Astrocyte (in vitro differentiated cells and primary cell): ENCODE results near the gene SELENOO. TPM values are rescaled to one million over a fixed set of nuclear protein-coding genes. Genes with fewer than 3 reads are reported as not detected.

Experiments
- DNase-seq: peaks from one replicate; pipeline ENCODE4 v3.0.0-alpha.2; 2010; ENCODE audit warnings: low read depth
- FAIRE-seq: peaks from 2 replicates; lab custom pipeline; 2011; peaks lifted over from hg19 to GRCh38; lab: Jason Lieb, UNC
- H2AFZ ChIP-seq: 2 replicates; pipeline ENCODE4 v1.6.0; 2012; ENCODE audit warnings: low read depth, low read length, inconsistent platforms
- H3K27ac ChIP-seq: 2 replicates; pipeline ENCODE4 v1.5.1; 2011; ENCODE audit warnings: low read depth, low read length, inconsistent platforms
- H3K27me3 ChIP-seq: 2 replicates; pipeline ENCODE4 v1.6.0; 2011; ENCODE audit warnings: low read length, inconsistent platforms; ENCODE audit not compliant: insufficient read depth
- H3K36me3 ChIP-seq: 2 replicates; pipeline ENCODE4 v1.5.1; 2011; ENCODE audit warnings: low read length, inconsistent platforms; ENCODE audit not compliant: insufficient read depth
- H3K4me1 ChIP-seq: 2 replicates; pipeline ENCODE4 v1.5.1; 2011; ENCODE audit warnings: low read length, inconsistent platforms; ENCODE audit not compliant: insufficient read depth
- H3K4me2 ChIP-seq: 2 replicates; pipeline ENCODE4 v1.6.0; 2012; ENCODE audit warnings: low read length, inconsistent platforms
- H3K4me3 ChIP-seq: 2 replicates; pipeline ENCODE4 v1.5.1; 2011; ENCODE audit warnings: low read depth, mild to moderate bottlenecking, low read length, inconsistent platforms; ENCODE audit not compliant: insufficient read depth
- H3K79me2 ChIP-seq: 2 replicates; pipeline ENCODE4 v1.6.0; 2012; ENCODE audit warnings: mild to moderate bottlenecking, low read length, inconsistent platforms; ENCODE audit not compliant: insufficient read depth
- H3K9ac ChIP-seq: 2 replicates; pipeline ENCODE4 v1.6.0; 2012; ENCODE audit warnings: mild to moderate bottlenecking, low read length, inconsistent platforms
- H3K9me3 ChIP-seq: 2 replicates; pipeline ENCODE4 v1.5.1; 2012; ENCODE audit warnings: low read depth, mild to moderate bottlenecking, low read length, inconsistent platforms; ENCODE audit not compliant: insufficient read depth
- H4K20me1 ChIP-seq: 2 replicates; pipeline ENCODE4 v1.6.0; 2012; ENCODE audit warnings: low read length, inconsistent platforms; ENCODE audit not compliant: insufficient read depth
- H3K27ac Mint-ChIP-seq: one replicate; pipeline ENCODE4 v1.8.0; 2021; ENCODE audit warnings: mild to moderate bottlenecking, mixed read lengths; ENCODE audit not compliant: unreplicated experiment
- H3K27me3 Mint-ChIP-seq: one replicate; pipeline ENCODE4 v1.8.0; 2021; ENCODE audit warnings: low read depth, mixed read lengths; ENCODE audit not compliant: unreplicated experiment
- H3K36me3 Mint-ChIP-seq: one replicate; pipeline ENCODE4 v1.8.0; 2021; ENCODE audit warnings: low read depth, mixed read lengths; ENCODE audit not compliant: unreplicated experiment
- H3K4me1 Mint-ChIP-seq: one replicate; pipeline ENCODE4 v1.8.0; 2021; ENCODE audit warnings: low read depth, mixed read lengths; ENCODE audit not compliant: unreplicated experiment
- H3K4me3 Mint-ChIP-seq: one replicate; pipeline ENCODE4 v1.8.0; 2021; ENCODE audit warnings: mild to moderate bottlenecking, moderate library complexity, mixed read lengths; ENCODE audit not compliant: unreplicated experiment
- H3K9me3 Mint-ChIP-seq: one replicate; pipeline ENCODE4 v1.8.0; 2021; ENCODE audit warnings: mild to moderate bottlenecking, mixed read lengths; ENCODE audit not compliant: unreplicated experiment
- EZH2 ChIP-seq: IDR thresholded peaks from 2 replicates; pipeline ENCODE4 v1.6.1; 2012; ENCODE audit warnings: mild to moderate bottlenecking, low read length, inconsistent platforms; ENCODE audit not compliant: insufficient read depth
- total RNA-seq: library from RNA; stranded (reverse); gene quantifications from 2 replicates; pipeline ENCODE4 v1.2.1, GENCODE V29; 2021
- TF ChIP-seq, protein P1 (sequence below): IDR thresholded peaks from 2 replicates; pipeline ENCODE4 v1.5.1; 2011; ENCODE audit warnings: low read depth, mild to moderate bottlenecking, inconsistent platforms, low read length, moderate library complexity; ENCODE audit not compliant: insufficient read depth

SELENOO gene
- total RNA-seq, 1 donor from 2014 or later, result 18.5 TPM

- Histone ChIP-seq H3K79me2 (peaks cover 43% of the 10 kb centered on the region), H3K9ac (no peak overlapping the region), H4K20me1 (peaks cover 60% of the 10 kb centered on the region), H3K9me3 (peaks cover 4% of the 10 kb centered on the region), H3K4me3 (no peak overlapping the region), H3K27me3 (no peaks in the 10 kb centered on the region), H3K4me2 (no peak overlapping the region), H3K36me3 (no peaks in the 10 kb centered on the region), H2AFZ (no peak overlapping the region), H3K27ac (no peak overlapping the region), H3K4me1 (no peaks in the 10 kb centered on the region)
- Mint-ChIP-seq H3K9me3 (no peaks in the 10 kb centered on the region), H3K4me3 (no peak overlapping the region), H3K36me3 (peaks cover 17% of the 10 kb centered on the region), H3K27me3 (no peaks in the 10 kb centered on the region), H3K4me1 (peaks cover 7% of the 10 kb centered on the region), H3K27ac (no peak overlapping the region)
- no peak for FAIRE-seq
- no peak for DNase-seq
- TF ChIP-seq, protein P1, sequence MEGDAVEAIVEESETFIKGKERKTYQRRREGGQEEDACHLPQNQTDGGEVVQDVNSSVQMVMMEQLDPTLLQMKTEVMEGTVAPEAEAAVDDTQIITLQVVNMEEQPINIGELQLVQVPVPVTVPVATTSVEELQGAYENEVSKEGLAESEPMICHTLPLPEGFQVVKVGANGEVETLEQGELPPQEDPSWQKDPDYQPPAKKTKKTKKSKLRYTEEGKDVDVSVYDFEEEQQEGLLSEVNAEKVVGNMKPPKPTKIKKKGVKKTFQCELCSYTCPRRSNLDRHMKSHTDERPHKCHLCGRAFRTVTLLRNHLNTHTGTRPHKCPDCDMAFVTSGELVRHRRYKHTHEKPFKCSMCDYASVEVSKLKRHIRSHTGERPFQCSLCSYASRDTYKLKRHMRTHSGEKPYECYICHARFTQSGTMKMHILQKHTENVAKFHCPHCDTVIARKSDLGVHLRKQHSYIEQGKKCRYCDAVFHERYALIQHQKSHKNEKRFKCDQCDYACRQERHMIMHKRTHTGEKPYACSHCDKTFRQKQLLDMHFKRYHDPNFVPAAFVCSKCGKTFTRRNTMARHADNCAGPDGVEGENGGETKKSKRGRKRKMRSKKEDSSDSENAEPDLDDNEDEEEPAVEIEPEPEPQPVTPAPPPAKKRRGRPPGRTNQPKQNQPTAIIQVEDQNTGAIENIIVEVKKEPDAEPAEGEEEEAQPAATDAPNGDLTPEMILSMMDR, result no peak
- TF ChIP-seq EZH2, result no peak
Observed at GRCh38 chr22:50232481-50233151, 31.8 kb downstream of the SELENOO start.

DNA sequence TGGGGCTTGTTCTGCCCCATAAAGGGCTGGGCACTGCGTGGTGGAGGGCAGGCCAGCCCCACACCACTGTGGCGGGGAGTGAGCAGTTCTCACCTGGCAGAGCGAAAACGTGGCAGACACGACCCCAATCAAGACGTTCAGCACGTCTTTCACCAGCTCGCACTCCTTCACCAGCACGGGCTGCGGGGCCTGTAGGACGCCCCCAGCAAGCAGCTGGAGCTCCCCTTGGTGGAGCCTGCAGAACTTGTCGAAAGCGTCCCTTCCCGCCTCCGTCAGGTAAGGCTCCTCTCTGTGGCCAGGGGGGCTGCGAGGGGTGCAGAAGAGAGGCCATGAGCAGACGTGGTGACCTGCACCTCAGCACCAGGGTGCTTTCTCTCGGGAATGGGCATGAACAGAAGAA, 32.4 kb downstream of the SELENOO start:
- no peaks in the 10 kb centered on the region for H3K36me3 ChIP-seq
- H3K36me3 Mint-ChIP-seq, result peaks cover 17% of the 10 kb centered on the region
- no peaks in the 10 kb centered on the region for H3K27me3 ChIP-seq
- peaks cover 4% of the 10 kb centered on the region for H3K9me3 ChIP-seq
- H3K4me2 ChIP-seq, result no peak overlapping the region
- no peak overlapping the region for H3K9ac ChIP-seq
- FAIRE-seq (no peak), DNase-seq (no peak)
- H3K4me1 Mint-ChIP-seq, result peaks cover 7% of the 10 kb centered on the region
- peaks cover 65% of the 10 kb centered on the region for H4K20me1 ChIP-seq
- peaks cover 48% of the 10 kb centered on the region for H3K79me2 ChIP-seq
- no peak overlapping the region for H3K4me3 Mint-ChIP-seq
- no peak overlapping the region for H3K27ac Mint-ChIP-seq
- no peaks in the 10 kb centered on the region for H3K9me3 Mint-ChIP-seq
- H3K4me3 ChIP-seq, result no peak overlapping the region
- H2AFZ ChIP-seq, result no peak overlapping the region
- no peak overlapping the region for H3K27ac ChIP-seq
- no peak for TF ChIP-seq EZH2
- TF ChIP-seq, protein P1, result no peak
- no peaks in the 10 kb centered on the region for H3K27me3 Mint-ChIP-seq
- no peaks in the 10 kb centered on the region for H3K4me1 ChIP-seq

GRCh38 chr22:50236731-50237409, 36.1 kb downstream of the SELENOO start:
- no peaks in the 10 kb centered on the region for H3K9me3 Mint-ChIP-seq
- Histone ChIP-seq H3K27me3 (no peaks in the 10 kb centered on the region), H3K4me3 (no peak overlapping the region), H3K4me1 (no peaks in the 10 kb centered on the region), H3K79me2 (peaks cover 80% of the 10 kb centered on the region), H3K36me3 (no peaks in the 10 kb centered on the region), H3K9me3 (peaks cover 4% of the 10 kb centered on the region), H4K20me1 (peaks cover 74% of the 10 kb centered on the region), H3K4me2 (no peak overlapping the region), H3K9ac (no peak overlapping the region), H3K27ac (no peak overlapping the region), H2AFZ (no peak overlapping the region)
- FAIRE-seq (no peak), DNase-seq (no peak)
- no peaks in the 10 kb centered on the region for H3K27me3 Mint-ChIP-seq
- H3K4me1 Mint-ChIP-seq, result peaks cover 7% of the 10 kb centered on the region
- H3K27ac Mint-ChIP-seq, result no peak overlapping the region
- no peak overlapping the region for H3K4me3 Mint-ChIP-seq
- TF ChIP-seq, protein P1, result peak; percentile 51
- TF ChIP-seq EZH2, result no peak
- peaks cover 6% of the 10 kb centered on the region for H3K36me3 Mint-ChIP-seq
